GM18498 (cell line): ENCODE results near the gene RAB3B.
A peak's percentile ranks its signal among the peaks of the same experiment; 100 is the strongest.

ENCODE experiments used
- ATAC-seq: cut with Tn5 transposase; IDR thresholded peaks from one replicate; pipeline ENCODE4 v1.9.1; 2021; ENCODE audit warnings: mild to moderate bottlenecking, moderate library complexity; ENCODE audit not compliant: unreplicated experiment

RAB3B gene

DNA sequence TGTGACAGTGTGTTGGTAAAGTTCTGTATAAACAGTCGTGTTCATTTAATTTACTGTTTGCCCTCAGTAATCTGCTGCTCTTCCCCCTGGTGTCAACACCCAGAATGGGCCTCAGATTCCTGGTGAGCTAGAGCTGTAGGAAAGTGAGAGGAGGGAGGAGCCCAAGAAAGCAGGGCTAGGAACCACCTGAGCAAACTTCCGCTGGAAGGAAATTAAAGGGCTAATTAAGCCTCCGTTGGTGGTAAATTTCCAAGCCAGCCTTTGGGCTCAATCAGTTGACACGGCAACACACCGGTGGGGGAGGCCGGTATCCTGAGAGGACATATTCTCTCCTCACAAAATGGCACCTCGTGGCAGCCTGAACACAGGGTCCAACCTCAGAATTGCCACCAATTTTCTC, 32.9 kb downstream of the RAB3B start:
- no peak for ATAC-seq

DNA sequence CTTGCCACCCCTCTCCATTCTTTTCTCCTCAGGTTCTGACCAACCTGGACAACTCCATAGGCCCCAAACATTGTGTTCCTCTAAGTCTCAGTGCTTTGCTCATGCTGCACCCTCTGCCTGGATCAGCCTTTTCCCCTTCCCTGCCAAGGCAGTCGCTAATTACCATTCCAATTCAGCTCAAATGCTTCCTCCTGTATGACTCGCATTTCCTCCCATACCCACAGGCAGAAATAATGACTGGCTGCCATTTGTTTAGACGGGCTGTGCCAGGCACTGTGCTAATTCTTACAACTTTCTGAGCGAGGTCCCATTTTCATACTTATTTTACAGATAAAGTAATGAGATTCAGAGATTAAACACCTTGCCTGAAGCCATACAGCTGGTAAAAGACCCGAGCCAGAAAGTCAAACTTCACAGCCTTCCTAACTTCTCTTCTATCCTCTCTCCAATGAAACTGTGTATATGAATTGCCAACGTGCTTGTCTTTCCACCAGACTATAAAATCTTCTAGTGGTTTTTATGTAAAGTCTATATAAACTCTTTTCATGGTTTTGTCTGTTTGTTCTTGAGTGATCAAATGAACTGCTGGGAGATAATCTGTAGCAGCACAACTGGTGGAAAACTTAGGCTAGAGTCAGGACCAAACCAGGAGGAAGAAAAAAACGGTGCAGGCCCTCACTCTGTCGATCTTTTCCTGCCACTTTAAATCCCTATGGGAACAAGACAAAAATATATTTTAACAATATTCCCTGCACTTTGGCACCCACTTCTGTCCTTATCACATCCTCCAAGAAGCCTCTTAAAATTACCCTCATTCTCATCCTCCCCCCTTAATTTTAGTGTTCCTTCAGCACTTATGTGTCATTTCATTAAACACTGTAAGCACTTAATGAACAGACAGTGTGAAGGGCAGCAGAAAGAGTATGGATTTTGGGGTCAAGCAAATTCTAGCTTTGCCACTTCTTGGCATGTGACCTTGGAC, 33.7 kb downstream of the RAB3B start:
- no peak for ATAC-seq

DNA sequence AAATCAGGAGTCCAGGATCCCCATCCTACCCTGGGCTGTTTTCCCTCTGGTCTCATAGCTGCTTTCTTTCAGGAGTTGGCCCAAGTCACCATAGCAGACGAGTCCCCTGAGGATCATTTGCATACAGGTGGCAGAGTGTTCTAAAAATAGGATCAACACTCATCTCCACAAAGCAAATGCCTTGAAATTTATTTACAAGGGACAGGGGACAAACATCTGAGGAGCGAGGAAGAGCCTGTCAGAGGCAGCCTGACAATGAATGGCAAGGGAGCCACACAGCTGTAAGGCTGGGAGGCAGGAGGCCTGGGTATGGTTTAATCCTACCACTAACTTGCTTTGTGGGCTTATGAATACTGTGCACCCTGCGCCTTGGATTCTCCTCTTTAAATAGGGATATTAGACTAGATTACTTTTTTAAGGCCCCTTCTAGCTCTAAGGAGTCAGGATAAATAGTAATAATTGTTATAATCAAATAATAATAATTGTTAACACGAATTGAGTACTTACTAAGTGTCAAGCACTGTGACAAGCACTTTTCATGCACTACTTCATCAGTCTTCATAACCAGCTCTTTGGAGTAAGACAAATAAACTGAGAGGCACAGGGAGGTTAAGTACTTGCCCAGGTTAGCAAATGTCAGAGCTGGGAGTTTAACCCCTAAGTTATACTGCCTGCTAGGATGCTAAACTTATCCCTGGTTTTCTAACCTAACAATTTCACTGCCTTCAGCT, 34.5 kb downstream of the RAB3B start:
- ATAC-seq = peak; percentile 54

DNA sequence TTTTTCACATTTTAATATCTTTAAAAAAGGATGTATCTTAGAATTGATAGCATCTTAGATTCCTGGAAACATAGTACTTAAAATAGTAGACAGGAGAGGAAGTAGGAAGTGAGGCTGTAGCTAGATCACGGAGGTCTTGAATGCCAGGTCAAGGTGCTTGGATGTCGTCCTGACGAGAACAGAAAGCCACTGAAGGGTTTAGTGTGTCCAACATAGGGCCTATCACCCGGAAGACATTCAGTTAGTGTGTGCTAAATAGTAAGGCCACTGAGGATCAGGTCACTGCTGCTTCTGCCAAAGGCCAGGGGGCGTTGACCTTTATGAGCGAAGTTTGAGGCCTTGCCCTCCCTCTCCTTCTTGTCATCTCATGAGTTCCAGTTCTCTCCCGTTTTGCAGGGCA, 35.7 kb downstream of the RAB3B start:
- no peak for ATAC-seq

- no peak for ATAC-seq
These were observed 37.4 kb downstream of the RAB3B start for GRCh38 chr1:51953079-51953478.

GRCh38 chr1:51952638-51953037, 37.9 kb downstream of the RAB3B start:
- no peak for ATAC-seq

GRCh38 chr1:51950701-51951100, 39.8 kb downstream of the RAB3B start:
- no peak for ATAC-seq

DNA sequence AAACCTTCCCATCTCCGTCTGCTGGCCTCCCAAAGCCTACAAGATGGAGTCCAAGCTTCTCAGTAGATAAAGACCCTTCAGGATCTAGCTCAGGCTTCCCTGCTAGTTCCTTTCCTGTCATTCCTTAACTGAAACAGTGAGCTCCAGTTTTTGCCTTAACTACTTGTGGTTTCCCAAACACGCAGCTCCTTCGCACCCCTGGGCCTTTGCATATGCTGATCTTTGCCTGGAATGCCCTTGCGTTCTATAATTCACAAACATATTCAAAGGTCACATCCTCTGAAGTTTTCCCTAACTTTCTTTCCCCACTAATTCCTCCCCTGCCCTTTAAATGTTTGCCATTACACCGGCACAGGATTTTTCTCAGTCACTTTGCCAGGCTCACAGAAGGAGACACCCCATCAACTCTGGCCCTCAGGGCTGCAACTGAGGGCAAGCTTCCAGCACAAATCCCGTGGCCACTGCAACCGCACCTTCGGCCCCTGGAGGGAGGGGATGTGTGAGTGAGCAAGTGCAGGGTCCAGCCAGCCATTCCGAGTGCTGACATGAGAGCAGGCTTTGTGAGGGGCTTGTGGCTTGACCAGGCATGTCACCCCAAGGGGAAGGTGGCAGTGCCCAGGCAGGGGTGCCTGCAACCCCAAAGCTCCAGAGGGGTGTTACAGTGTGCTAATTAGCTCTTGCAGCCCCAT, 41.3 kb downstream of the RAB3B start:
- ATAC-seq = no peak

DNA sequence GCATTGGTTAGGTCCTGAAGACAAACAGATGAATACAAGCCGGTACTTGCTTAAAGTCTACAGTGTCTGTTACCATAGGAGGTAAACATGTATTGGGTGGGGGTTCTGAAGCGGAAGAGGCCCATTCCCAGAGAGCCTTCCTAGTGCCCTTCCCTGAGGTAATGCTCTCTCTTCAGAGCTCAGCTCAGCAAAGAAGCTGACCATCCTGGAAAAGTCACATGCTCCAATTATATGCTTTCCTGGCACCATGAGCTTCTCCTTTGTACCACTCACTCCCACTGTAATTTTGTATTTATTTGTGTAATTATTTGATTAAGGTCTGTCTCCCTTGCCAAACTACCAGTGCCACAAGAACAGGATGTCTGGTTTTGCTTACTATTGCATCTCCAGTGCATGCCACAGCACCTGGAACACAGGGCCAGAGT, 42.0 kb downstream of the RAB3B start:
- no peak for ATAC-seq

GRCh38 chr1:51946300-51946699, 44.2 kb downstream of the RAB3B start:
- no peak for ATAC-seq

- ATAC-seq = no peak
These were observed 44.9 kb downstream of the RAB3B start for GRCh38 chr1:51945591-51945990.

- no peak for ATAC-seq
These were observed 48.2 kb downstream of the RAB3B start for GRCh38 chr1:51942281-51942680.

DNA sequence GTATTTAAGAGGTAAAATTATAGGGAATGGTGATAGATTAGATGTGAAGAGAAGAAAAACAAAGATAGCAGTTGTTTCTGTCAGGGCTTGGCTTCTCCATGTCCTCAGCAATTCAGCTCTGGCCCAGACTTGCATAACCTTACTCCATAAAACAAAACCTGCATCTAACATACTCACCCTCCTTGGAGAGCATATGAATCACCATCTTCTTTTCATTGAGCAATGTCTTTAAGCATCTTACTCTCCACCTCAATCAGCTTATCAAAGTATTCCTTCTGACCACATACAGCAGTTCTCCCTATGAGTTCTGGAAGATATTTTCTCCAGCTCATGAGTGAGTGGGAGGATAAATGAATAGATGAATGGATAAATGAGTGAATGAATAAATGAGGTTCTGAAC, 49.0 kb downstream of the RAB3B start:
- no peak for ATAC-seq

DNA sequence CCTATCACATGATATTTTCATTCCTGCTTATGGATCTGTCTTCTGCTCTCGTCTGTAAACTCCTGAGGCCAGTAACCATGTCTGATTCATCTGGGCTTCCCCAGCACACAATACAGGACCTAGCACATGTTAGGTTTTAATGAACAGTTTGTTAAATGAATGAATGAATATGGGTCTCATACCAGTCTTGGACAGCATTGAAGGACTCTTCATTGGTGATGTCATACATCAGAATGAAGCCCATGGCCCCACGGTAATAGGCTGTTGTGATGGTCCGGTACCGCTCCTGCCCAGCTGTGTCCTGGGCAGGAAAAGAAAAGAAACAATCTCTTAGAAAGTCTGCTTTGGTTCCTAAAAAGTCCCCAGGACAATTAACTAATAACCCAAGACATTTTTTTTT, 53.4 kb downstream of the RAB3B start:
- ATAC-seq = no peak

DNA sequence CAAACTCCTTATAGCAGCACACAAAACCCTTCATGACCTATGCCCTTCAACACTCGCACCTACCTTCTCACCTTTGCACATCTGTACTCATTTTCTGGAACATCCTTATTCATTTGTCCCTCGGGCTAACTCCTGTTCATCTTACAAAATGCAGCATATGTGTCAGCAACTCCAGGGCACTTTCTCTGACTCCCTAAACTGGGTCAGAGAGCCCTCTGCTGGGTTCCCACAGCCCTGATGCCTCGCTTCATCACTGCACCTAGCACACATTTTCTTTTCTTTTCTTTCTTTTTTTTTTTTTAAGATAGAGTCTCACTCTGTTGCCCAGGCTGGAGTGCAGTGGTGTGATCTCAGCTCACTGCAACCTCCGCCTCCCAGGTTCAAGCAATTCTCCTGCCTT, 54.0 kb downstream of the RAB3B start:
- no peak for ATAC-seq

DNA sequence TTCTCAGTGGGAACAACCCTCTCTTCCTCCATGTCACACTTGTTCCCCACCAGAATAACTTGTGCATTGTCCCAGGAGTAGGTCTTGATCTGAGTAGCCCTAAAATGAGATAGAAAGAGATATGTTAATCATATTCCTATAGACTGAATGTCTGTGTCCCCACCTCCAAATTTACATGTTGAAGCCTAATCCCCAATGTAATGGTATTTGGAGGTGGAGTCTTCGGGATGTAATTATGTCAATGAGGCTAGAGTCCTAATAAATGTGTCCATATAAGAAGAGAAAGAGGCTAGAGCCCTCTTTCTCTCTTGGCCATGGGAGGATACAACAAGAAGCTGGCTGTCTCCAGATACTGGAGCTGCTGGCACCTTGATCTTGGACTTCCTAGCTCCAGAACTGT, 57.2 kb downstream of the RAB3B start:
- ATAC-seq = no peak

DNA sequence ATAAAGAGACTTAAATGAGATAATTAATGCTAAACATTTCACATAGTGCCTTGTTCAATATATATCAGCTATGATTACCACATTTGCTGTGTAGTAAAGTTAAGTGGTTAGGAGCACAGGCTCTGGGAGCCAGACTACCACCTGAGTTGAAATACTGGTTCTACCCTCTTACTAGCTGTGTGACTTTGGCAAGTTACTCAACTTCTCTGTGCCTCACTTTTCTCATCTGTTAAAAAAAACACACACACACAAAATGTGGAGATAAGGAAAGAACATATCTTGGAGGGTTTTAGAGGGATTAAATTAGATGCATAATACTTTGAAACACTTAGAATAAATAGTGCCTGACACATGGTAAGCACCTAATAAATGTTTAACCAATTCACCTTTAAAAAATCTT, 60.2 kb downstream of the RAB3B start:
- no peak for ATAC-seq

- no peak for ATAC-seq
These were observed 61.6 kb downstream of the RAB3B start for GRCh38 chr1:51928896-51929295.

DNA sequence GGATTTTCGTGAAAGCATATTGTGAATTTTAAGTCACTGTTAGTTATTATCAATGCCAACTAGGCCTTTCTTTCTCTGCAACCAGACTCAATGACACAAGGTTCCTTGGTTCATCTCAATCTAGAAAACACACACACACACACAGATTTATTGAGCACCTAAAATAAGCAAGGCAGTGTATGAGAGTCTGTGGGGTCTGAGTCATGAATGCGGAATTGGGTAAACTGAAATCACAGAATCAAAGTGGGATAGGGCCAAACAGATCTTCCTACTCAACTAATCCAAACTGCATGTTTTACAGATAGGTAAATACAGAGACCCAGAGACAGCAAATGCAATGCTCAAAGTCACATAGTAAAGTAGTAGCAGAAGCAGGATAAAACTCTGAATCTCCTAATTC, 63.5 kb downstream of the RAB3B start:
- no peak for ATAC-seq

GRCh38 chr1:51926171-51926812, 64.2 kb downstream of the RAB3B start:
- ATAC-seq = no peak

GRCh38 chr1:51924455-51924854, 66.0 kb downstream of the RAB3B start:
- no peak for ATAC-seq
